ENCODE results near the gene CC2D2A. TPM values are rescaled to one million over a fixed set of nuclear protein-coding genes. Genes with fewer than 3 reads are reported as not detected.

The CC2D2A gene
- total and polyA plus RNA-seq, 2 donors, result 25.6 to 40.5 TPM

GRCh38 chr4:15568821-15569220 lies 99.1 kb downstream of the CC2D2A start:
- Histone ChIP-seq H3K4me1 (ENCODE audit: insufficient read depth) (no peaks in the 10 kb centered on the region), H3K36me3 (ENCODE audit: insufficient read depth) (no peaks in the 10 kb centered on the region), H3K27ac (ENCODE audit: low read depth) (no peak overlapping the region), H3K4me3 (ENCODE audit: low read depth, low read length) (no peak overlapping the region)
- no peak for DNase-seq (ENCODE audit: extremely low spot score)

DNA sequence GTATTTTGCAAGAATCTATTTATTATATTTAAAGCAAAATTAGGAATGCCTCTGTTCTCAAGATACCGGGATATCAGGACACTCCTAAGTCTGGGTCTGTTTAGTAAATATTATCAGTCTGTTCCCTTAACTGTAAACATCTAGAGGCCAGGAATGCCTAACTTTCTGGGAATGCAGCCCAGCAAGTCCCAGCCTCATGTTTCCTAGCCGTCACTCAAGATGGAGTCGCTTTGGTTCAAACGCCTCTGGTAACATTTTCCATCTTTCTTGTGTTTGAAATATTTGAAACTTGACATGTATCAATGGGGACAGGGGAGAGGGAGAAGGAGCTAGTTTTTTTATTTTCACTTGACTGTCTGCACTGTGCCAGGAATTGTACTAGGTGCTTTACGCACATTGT lies 100.1 kb downstream of the CC2D2A start:
- H3K36me3 ChIP-seq (ENCODE audit: insufficient read depth), result no peaks in the 10 kb centered on the region
- DNase-seq (ENCODE audit: extremely low spot score), result no peak
- H3K27ac ChIP-seq (ENCODE audit: low read depth), result no peak overlapping the region
- no peak overlapping the region for H3K4me3 ChIP-seq (ENCODE audit: low read depth, low read length)
- 89% methylated on average over 5 of the region's 5 CpGs for WGBS
- no peaks in the 10 kb centered on the region for H3K4me1 ChIP-seq (ENCODE audit: insufficient read depth)

DNA sequence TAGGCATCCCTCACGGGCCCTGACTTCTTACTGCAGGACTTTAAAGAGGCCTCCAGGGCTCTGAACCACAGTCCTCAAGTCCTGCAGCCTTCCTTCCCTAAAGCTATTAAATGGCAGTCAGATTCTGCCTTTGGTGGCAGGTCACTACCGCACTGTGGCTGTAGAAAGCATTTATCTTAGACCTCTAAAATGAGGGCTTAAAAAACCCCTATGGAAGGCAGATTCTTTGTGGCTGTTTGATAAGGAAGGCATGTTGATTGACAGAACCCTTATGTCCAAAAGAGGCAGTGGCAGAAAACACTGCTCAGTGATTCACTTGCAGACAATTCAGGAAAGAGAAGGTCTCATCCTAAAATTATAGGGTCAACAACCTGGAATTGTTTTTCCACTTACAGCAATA lies 106.3 kb downstream of the CC2D2A start:
- DNase-seq (ENCODE audit: extremely low spot score), result no peak
- WGBS, result 76% methylated on average over 2 of the region's 2 CpGs
- Histone ChIP-seq H3K36me3 (ENCODE audit: insufficient read depth) (no peaks in the 10 kb centered on the region), H3K4me1 (ENCODE audit: insufficient read depth) (no peaks in the 10 kb centered on the region), H3K4me3 (ENCODE audit: low read depth, low read length) (no peak overlapping the region), H3K27ac (ENCODE audit: low read depth) (no peak overlapping the region)

DNA sequence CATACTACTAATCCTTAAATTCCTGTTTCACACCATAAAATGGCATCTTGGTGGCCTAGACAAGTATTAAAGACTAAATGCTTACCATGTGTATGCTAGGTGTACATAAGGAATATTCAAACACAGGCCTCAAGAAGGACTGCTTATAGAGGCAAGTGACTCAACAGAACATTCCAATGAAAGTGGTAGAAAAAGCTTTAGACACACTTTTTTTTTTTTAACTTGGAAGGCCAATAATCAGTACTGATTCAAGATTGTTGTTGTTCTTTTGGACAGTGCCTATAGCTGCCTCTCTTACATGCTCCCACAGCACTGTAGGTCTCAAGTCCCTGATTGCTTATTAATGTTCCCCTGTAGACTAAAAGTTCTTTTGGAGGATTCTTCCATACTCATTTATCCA lies 107.8 kb downstream of the CC2D2A start:
- DNase-seq (ENCODE audit: extremely low spot score), result no peak
- Histone ChIP-seq H3K4me1 (ENCODE audit: insufficient read depth) (no peaks in the 10 kb centered on the region), H3K4me3 (ENCODE audit: low read depth, low read length) (no peak overlapping the region), H3K27ac (ENCODE audit: low read depth) (no peak overlapping the region), H3K36me3 (ENCODE audit: insufficient read depth) (no peaks in the 10 kb centered on the region)

- 99% methylated on average over 1 of the region's 1 CpG for WGBS
These were observed 115.1 kb downstream of the CC2D2A start for GRCh38 chr4:15584785-15585184.

GRCh38 chr4:15585331-15585730 lies 115.6 kb downstream of the CC2D2A start:
- Histone ChIP-seq H3K36me3 (ENCODE audit: insufficient read depth) (no peaks in the 10 kb centered on the region), H3K4me1 (ENCODE audit: insufficient read depth) (no peaks in the 10 kb centered on the region), H3K4me3 (ENCODE audit: low read depth, low read length) (no peak overlapping the region), H3K27ac (ENCODE audit: low read depth) (no peak overlapping the region)
- WGBS, result 99% methylated on average over 2 of the region's 2 CpGs
- DNase-seq (ENCODE audit: extremely low spot score), result no peak

More at GRCh38 chr4:15584785-15585184, 115.1 kb downstream of the CC2D2A start:
- H3K4me1 ChIP-seq (ENCODE audit: insufficient read depth), result no peaks in the 10 kb centered on the region
- H3K36me3 ChIP-seq (ENCODE audit: insufficient read depth), result no peaks in the 10 kb centered on the region
- H3K4me3 ChIP-seq (ENCODE audit: low read depth, low read length), result no peak overlapping the region
- DNase-seq (ENCODE audit: extremely low spot score), result no peak
- H3K27ac ChIP-seq (ENCODE audit: low read depth), result no peak overlapping the region

GRCh38 chr4:15586066-15586465 lies 116.4 kb downstream of the CC2D2A start:
- no peaks in the 10 kb centered on the region for H3K4me1 ChIP-seq (ENCODE audit: insufficient read depth)

DNA sequence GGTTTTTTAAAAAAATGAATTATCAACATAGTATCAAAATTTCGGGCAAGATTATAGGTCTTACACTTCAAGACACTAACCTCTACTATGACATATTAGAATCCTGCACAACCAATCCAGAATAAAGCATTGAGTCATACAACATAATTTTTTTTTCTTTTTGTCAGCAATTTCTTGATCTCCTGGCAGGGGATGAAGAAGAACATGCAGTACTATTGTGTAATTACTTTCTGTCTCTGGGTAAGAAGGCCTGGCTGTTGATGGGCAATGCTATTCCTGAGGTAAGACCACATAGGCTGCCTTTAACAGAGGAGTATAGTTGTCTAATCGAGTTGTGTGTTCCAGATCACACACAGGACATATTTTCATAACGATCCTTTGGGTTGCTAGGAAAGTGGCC lies 118.0 kb downstream of the CC2D2A start:
- WGBS, result 66% methylated on average over 3 of the region's 3 CpGs
- no peaks in the 10 kb centered on the region for H3K4me1 ChIP-seq (ENCODE audit: insufficient read depth)
- H3K36me3 ChIP-seq (ENCODE audit: insufficient read depth), result no peaks in the 10 kb centered on the region
- H3K4me3 ChIP-seq (ENCODE audit: low read depth, low read length), result no peak overlapping the region
- DNase-seq (ENCODE audit: extremely low spot score), result no peak
- no peak overlapping the region for H3K27ac ChIP-seq (ENCODE audit: low read depth)

More at GRCh38 chr4:15586066-15586465, 116.4 kb downstream of the CC2D2A start:
- no peak for DNase-seq (ENCODE audit: extremely low spot score)
- Histone ChIP-seq H3K27ac (ENCODE audit: low read depth) (no peak overlapping the region), H3K4me3 (ENCODE audit: low read depth, low read length) (no peak overlapping the region), H3K36me3 (ENCODE audit: insufficient read depth) (no peaks in the 10 kb centered on the region)
- whole genome bisulfite sequencing, result 96% methylated on average over 1 of the region's 1 CpG

DNA sequence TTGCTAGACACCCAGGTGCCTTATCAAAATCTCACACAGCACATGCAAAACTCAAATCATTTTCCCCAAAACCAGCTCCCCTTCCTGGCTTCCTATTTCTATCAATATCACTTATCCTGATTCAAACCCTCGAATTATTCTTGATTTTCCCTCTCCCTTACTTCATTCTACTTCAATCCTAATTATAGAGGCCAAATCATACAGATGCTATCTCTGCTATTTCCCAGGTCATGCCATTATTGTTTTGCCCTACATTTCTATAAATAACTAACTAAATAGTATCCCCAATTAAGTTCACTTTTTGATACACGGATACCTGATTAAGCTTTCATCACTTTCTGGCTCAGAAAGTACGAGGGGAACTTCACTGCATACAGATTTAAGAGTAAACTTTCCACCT lies 123.1 kb downstream of the CC2D2A start:
- 83% methylated on average over 3 of the region's 3 CpGs for WGBS
- no peak for DNase-seq (ENCODE audit: extremely low spot score)

GRCh38 chr4:15598644-15599043 lies 129.0 kb downstream of the CC2D2A start:
- no peak for DNase-seq (ENCODE audit: extremely low spot score)
- no peak overlapping the region for H3K4me3 ChIP-seq (ENCODE audit: low read depth, low read length)
- 57% methylated on average over 4 of the region's 4 CpGs for WGBS
- no peaks in the 10 kb centered on the region for H3K36me3 ChIP-seq (ENCODE audit: insufficient read depth)
- no peaks in the 10 kb centered on the region for H3K4me1 ChIP-seq (ENCODE audit: insufficient read depth)
- no peak overlapping the region for H3K27ac ChIP-seq (ENCODE audit: low read depth)

More for the DNA sequence above, 123.1 kb downstream of the CC2D2A start:
- Histone ChIP-seq H3K4me1 (ENCODE audit: insufficient read depth) (no peaks in the 10 kb centered on the region), H3K4me3 (ENCODE audit: low read depth, low read length) (no peak overlapping the region), H3K36me3 (ENCODE audit: insufficient read depth) (no peaks in the 10 kb centered on the region), H3K27ac (ENCODE audit: low read depth) (no peak overlapping the region)

GRCh38 chr4:15600176-15600575 lies 130.5 kb downstream of the CC2D2A start:
- Histone ChIP-seq H3K27ac (ENCODE audit: low read depth) (no peak overlapping the region), H3K4me1 (ENCODE audit: insufficient read depth) (no peaks in the 10 kb centered on the region)
- 89% methylated on average over 3 of the region's 3 CpGs for WGBS

DNA sequence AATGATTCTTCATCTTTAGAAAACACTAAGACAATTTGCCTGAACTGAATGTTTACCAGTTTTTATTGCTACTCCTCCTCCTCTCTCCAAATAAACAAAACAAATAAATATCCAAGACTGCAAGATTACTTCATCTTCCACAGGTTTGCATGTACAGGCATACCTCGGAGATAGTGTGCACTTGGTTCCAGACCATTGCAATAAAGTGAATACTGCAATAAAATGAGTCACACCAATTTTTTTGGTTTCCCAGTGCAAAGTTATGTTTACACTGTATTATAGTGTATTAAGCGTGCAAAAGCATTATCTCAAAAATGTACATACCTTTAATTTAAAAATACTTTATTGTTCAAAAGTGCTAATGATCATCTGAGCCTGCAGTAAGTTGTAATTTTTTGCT lies 132.2 kb downstream of the CC2D2A start:
- no peaks in the 10 kb centered on the region for H3K4me1 ChIP-seq (ENCODE audit: insufficient read depth)
- no peak overlapping the region for H3K4me3 ChIP-seq (ENCODE audit: low read depth, low read length)
- 88% methylated on average over 2 of the region's 2 CpGs for WGBS
- no peak for DNase-seq (ENCODE audit: extremely low spot score)
- H3K27ac ChIP-seq (ENCODE audit: low read depth), result no peak overlapping the region
- no peaks in the 10 kb centered on the region for H3K36me3 ChIP-seq (ENCODE audit: insufficient read depth)

More at GRCh38 chr4:15600176-15600575, 130.5 kb downstream of the CC2D2A start:
- DNase-seq (ENCODE audit: extremely low spot score), result no peak
- Histone ChIP-seq H3K36me3 (ENCODE audit: insufficient read depth) (no peaks in the 10 kb centered on the region), H3K4me3 (ENCODE audit: low read depth, low read length) (no peak overlapping the region)

DNA sequence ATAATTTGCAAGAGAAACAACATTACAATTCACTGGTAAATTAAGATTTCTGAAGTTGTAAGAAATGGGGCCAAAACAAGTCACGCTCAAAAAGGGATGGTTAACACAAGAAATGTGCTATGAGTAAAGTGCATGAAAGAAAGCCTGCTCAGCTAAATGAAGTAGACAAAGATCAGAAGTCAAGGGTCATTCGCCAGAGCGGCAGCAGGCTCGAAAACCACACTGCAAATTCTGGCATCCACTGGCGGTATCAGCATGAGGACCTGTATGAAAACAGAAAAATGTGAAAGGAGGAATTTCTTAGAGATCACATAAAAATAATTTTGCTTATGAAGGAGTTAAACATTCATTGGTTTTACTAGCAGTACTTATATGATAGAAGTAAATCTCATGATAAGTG lies 135.9 kb downstream of the CC2D2A start:
- Histone ChIP-seq H3K27ac (ENCODE audit: low read depth) (no peak overlapping the region), H3K4me1 (ENCODE audit: insufficient read depth) (no peaks in the 10 kb centered on the region), H3K36me3 (ENCODE audit: insufficient read depth) (no peaks in the 10 kb centered on the region), H3K4me3 (ENCODE audit: low read depth, low read length) (no peak overlapping the region)
- DNase-seq (ENCODE audit: extremely low spot score), result no peak
- WGBS, result 92% methylated on average over 5 of the region's 5 CpGs

GRCh38 chr4:15610855-15611254 lies 141.2 kb downstream of the CC2D2A start:
- Histone ChIP-seq H3K27ac (ENCODE audit: low read depth) (no peak overlapping the region), H3K4me3 (ENCODE audit: low read depth, low read length) (no peak overlapping the region), H3K4me1 (ENCODE audit: insufficient read depth) (no peaks in the 10 kb centered on the region), H3K36me3 (ENCODE audit: insufficient read depth) (no peaks in the 10 kb centered on the region)
- no peak for DNase-seq (ENCODE audit: extremely low spot score)
- 79% methylated on average over 2 of the region's 2 CpGs for WGBS

DNA sequence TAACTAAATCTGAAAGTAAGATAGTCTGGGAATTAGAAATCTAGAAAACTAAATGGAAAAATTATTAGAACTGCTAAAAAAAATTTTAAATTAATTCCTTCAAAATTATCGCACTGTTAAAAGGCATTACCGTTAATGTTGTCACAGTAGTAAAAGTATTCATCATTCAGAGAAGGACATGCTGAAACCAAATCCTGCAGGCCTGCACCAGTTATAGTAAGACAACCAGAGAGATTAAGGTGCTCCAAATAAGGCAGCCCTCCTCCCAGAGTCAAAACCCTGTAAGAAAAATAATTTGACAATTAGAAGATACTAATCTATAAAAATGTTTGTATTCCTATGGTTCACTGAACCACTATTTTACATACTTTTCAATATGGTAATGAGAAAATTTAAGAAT lies 142.5 kb downstream of the CC2D2A start:
- WGBS, result 90% methylated on average over 2 of the region's 2 CpGs
- no peak for DNase-seq (ENCODE audit: extremely low spot score)
- Histone ChIP-seq H3K27ac (ENCODE audit: low read depth) (no peak overlapping the region), H3K4me3 (ENCODE audit: low read depth, low read length) (no peak overlapping the region), H3K36me3 (ENCODE audit: insufficient read depth) (no peaks in the 10 kb centered on the region), H3K4me1 (ENCODE audit: insufficient read depth) (no peaks in the 10 kb centered on the region)
